Measurements from ENCODE around the gene SPATA2. TPM values are rescaled to one million over a fixed set of nuclear protein-coding genes. Genes with fewer than 3 reads are reported as not detected.

Gene SPATA2
- total and polyA plus RNA-seq, 2 of the 13 experiments (the other 11 are each of a cell fraction or from before 2014, with no cell fraction given), result 3.2 to 8.7 TPM

- TF ChIP-seq BCL6 (CRISPR knock-in tag; IDR thresholded peaks at IDR 0.05), result no peak
- no peak for TF ChIP-seq ARHGAP35 (CRISPR knock-in tag; IDR thresholded peaks at IDR 0.05; ENCODE audit: borderline replicate concordance)
- peak; percentile 77 for TF ChIP-seq PAXIP1 (CRISPR knock-in tag; conservative IDR thresholded peaks at IDR 0.05)
- no peak for TF ChIP-seq ZNF891 (CRISPR knock-in tag; IDR thresholded peaks at IDR 0.05)
- TF ChIP-seq BRD4 (CRISPR knock-in tag; IDR thresholded peaks at IDR 0.05), result no peak
- TF ChIP-seq SP4 (CRISPR knock-in tag; IDR thresholded peaks at IDR 0.05), result no peak
- no peak for TF ChIP-seq ZBTB7B (CRISPR knock-in tag; IDR thresholded peaks at IDR 0.05)
- TF ChIP-seq MNT (IDR thresholded peaks at IDR 0.05), result peak; percentile 49; the same call in 1 of the 2 replicates
- no peak for TF ChIP-seq ZNF382 (CRISPR knock-in tag; IDR thresholded peaks at IDR 0.05; ENCODE audit: borderline replicate concordance)
- peak; percentile 87 for TF ChIP-seq SAP130 (CRISPR knock-in tag; IDR thresholded peaks at IDR 0.05; ENCODE audit: low read depth)
- TF ChIP-seq TRAFD1 (CRISPR knock-in tag; IDR thresholded peaks at IDR 0.05; ENCODE audit: borderline replicate concordance), result no peak
- no peak for TF ChIP-seq PBX3 (CRISPR knock-in tag; IDR thresholded peaks at IDR 0.05; ENCODE audit: borderline replicate concordance)
- TF ChIP-seq ZNF281 (CRISPR knock-in tag; IDR thresholded peaks at IDR 0.05; ENCODE audit: borderline replicate concordance), result no peak
- TF ChIP-seq ESRRA (CRISPR knock-in tag; IDR thresholded peaks at IDR 0.05; ENCODE audit: low read depth), result 0 out of 2 replicates have a peak, but pooled peaks have one; percentile 18
- no peak for TF ChIP-seq THAP8 (CRISPR knock-in tag; IDR thresholded peaks at IDR 0.05; ENCODE audit: borderline replicate concordance)
- TF ChIP-seq HNRNPK (IDR thresholded peaks at IDR 0.05; ENCODE audit: low read depth, low read length, poor library complexity, severe bottlenecking), result no peak
- TF ChIP-seq ZNF124 (CRISPR knock-in tag; IDR thresholded peaks at IDR 0.05), result no peak
Observed at GRCh38 chr20:49948809-49949507, 33.6 kb upstream of the SPATA2 start (continued).

All from HepG2 (cell line).